Kidney (tissue), 14 donors: ENCODE measurements around the gene VAV2. TPM values are rescaled to one million over a fixed set of nuclear protein-coding genes. Genes with fewer than 3 reads are reported as not detected.

ENCODE experiments used
- DNase-seq, 5 donors: peaks; one replicate each; pipeline ENCODE4 v3.0.0-alpha.2; 2013 to 2020
- FAIRE-seq: peaks from 2 replicates; lab custom pipeline; 2012; peaks lifted over from hg19 to GRCh38; lab: Jason Lieb, UNC
- H3K27ac ChIP-seq, 2 donors: one replicate each; pipeline ENCODE4 v1.7.0; 2013; ENCODE audit warnings: low read depth in 2 of 2, low read length in 2 of 2, inconsistent platforms in 1 of 2
- H3K27me3 ChIP-seq: one replicate; pipeline ENCODE4 v1.7.1; 2013; ENCODE audit warnings: low read length, inconsistent platforms; ENCODE audit not compliant: control insufficient read depth, insufficient read depth
- H3K36me3 ChIP-seq, 3 donors: one replicate each; pipeline versions ENCODE4 v1.7.0 to v1.7.1; 2013; ENCODE audit warnings: low read length in 3 of 3, control low read depth in 1 of 3, inconsistent platforms in 1 of 3; ENCODE audit not compliant: insufficient read depth in 3 of 3, control insufficient read depth in 2 of 3
- H3K4me1 ChIP-seq, 3 donors: one replicate each; pipeline versions ENCODE4 v1.7.0 to v1.7.1; 2013; ENCODE audit warnings: low read length in 3 of 3, inconsistent platforms in 1 of 3, low read depth in 1 of 3; ENCODE audit not compliant: control insufficient read depth in 2 of 3, insufficient read depth in 2 of 3
- H3K4me3 ChIP-seq, 3 donors: one replicate each; pipeline versions ENCODE4 v1.7.0 to v1.8.1; 2013; ENCODE audit warnings: low read length in 3 of 3, control low read depth in 1 of 3, inconsistent platforms in 1 of 3
- H3K9ac ChIP-seq, 3 donors: one replicate each; pipeline versions ENCODE4 v1.7.0 to v1.7.1; 2013; ENCODE audit warnings: low read length in 3 of 3, control low read depth in 1 of 3, inconsistent platforms in 1 of 3
- H3K9me3 ChIP-seq, 3 donors: one replicate each; pipeline versions ENCODE4 v1.7.0 to v1.7.1; 2013; ENCODE audit warnings: low read length in 3 of 3, control low read depth in 1 of 3, inconsistent platforms in 1 of 3; ENCODE audit not compliant: control insufficient read depth in 2 of 3, insufficient read depth in 1 of 3
- intact Hi-C: fragments of 100-400 bp; cut with DNase I; formaldehyde crosslinking; loops from one replicate; pipeline ENCODE4 v1.11.1; 2022
- polyA plus RNA-seq: library from polyadenylated mRNA; stranded (reverse); fragments of 350-450 nt; fragmentation: Illumina TruSeq; extraction: RNeasy Lipid Tissue Mini Kit (QIAGEN cat#74804); gene quantifications from one replicate; pipeline ENCODE4 v1.2.3, GENCODE V29; 2014; ENCODE audit warnings: low read depth, low replicate concordance; ENCODE audit not compliant: insufficient read depth
- total RNA-seq: library from RNA; stranded (reverse); fragmentation: NEBNext Ultra II Directional; extraction: Animal tissue kit (Norgen Biotek cat#: 25700); gene quantifications from one replicate; pipeline ENCODE4 v1.2.1, GENCODE V29; 2021
- TF ChIP-seq, protein P1 (sequence below): IDR thresholded peaks from 3 replicates; pipeline ENCODE4 v1.5.1; 2012; ENCODE audit warnings: mild to moderate bottlenecking, moderate library complexity, borderline replicate concordance; ENCODE audit not compliant: insufficient read depth; ENCODE audit errors: extremely low read depth
- donor health status: control.
- donor health status: control.
- donor health status: control.
- donor health status: control.
- donor health status: control.
- donor health status: DM: yes; HTN: yes; CAD: no.
- donor health status: Normal renal cell carcinoma (clear cell type).

VAV2 gene
- total and polyA plus RNA-seq, 2 donors from 2014 or later = 22.3 to 47.1 TPM

DNA sequence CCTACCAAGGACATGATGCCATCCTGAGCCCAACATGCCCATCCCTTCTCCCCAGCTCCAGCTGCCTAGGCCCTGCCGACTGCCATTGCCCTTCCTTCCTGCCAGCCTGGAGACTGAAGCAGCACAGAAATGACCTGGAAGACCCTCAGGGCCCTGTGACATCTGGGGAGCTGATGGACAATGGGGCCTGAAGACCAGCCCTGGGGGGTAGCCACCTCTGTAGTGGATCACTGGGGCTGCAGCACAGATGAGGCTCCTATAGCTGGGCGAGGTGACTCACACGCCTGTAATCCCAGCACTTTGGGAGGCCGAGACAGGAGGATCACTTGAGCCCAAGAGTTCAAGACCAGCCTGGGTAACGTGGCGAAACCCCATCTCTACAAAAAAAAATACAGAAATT lies 86.6 kb downstream of the VAV2 start:
- intact Hi-C loops = no loop called here
- FAIRE-seq (no peak), DNase-seq (no peak)
- Histone ChIP-seq H3K27me3 (no peaks in the 10 kb centered on the region), H3K27ac (no peak overlapping the region), H3K4me3 (no peak overlapping the region), H3K9me3 (no peaks in the 10 kb centered on the region), H3K4me1 (peaks cover 0 to 3% (median 0%) of the 10 kb centered on the region in 3 donors), H3K36me3 (no peaks in the 10 kb centered on the region), H3K9ac (no peak overlapping the region)
- TF ChIP-seq, protein P1, sequence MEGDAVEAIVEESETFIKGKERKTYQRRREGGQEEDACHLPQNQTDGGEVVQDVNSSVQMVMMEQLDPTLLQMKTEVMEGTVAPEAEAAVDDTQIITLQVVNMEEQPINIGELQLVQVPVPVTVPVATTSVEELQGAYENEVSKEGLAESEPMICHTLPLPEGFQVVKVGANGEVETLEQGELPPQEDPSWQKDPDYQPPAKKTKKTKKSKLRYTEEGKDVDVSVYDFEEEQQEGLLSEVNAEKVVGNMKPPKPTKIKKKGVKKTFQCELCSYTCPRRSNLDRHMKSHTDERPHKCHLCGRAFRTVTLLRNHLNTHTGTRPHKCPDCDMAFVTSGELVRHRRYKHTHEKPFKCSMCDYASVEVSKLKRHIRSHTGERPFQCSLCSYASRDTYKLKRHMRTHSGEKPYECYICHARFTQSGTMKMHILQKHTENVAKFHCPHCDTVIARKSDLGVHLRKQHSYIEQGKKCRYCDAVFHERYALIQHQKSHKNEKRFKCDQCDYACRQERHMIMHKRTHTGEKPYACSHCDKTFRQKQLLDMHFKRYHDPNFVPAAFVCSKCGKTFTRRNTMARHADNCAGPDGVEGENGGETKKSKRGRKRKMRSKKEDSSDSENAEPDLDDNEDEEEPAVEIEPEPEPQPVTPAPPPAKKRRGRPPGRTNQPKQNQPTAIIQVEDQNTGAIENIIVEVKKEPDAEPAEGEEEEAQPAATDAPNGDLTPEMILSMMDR = no peak

DNA sequence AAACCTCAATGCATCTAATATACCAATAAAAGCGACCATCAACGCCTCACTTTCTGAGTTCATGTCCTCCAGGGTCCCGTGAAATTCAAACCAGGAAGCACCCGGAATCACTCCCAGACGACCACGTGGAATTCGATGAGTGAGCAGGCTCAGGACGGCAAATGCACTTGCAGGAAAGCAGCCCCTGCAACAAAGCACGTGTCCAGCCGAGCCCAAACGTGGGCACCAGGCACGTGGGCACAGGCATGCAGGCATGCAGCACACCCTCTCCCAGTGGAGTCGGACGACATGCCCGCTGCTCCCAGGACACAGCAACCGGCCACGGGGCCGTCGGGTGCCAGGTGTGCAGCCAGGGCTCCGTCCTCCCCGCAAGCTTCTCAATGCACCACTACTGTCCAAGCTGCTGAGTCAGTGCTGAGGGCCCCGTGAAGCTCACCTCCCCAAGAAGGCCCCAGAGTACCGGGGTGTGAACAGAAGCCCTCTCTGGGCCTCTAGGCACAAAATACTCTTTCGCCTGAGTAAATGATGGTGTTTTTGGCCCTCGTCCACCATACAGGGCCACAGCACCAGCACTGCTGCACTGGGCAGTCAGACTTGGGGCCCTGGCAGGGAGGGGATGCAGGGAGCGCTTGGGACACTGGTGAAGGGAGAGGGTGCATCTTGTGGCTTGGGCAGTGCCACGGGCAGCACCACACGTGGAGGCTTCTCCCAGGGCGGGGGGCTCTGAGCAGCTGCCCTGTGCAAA lies 87.6 kb downstream of the VAV2 start:
- intact Hi-C loops = no loop called here
- peaks cover 0 to 3% (median 0%) of the 10 kb centered on the region in 3 donors for H3K4me1 ChIP-seq
- TF ChIP-seq, protein P1 = no peak
- no peaks in the 10 kb centered on the region for H3K9me3 ChIP-seq
- no peak overlapping the region for H3K27ac ChIP-seq
- H3K27me3 ChIP-seq = no peaks in the 10 kb centered on the region
- H3K36me3 ChIP-seq = no peaks in the 10 kb centered on the region
- FAIRE-seq (no peak), DNase-seq (no peak)
- H3K9ac ChIP-seq = no peak overlapping the region
- no peak overlapping the region for H3K4me3 ChIP-seq

DNA sequence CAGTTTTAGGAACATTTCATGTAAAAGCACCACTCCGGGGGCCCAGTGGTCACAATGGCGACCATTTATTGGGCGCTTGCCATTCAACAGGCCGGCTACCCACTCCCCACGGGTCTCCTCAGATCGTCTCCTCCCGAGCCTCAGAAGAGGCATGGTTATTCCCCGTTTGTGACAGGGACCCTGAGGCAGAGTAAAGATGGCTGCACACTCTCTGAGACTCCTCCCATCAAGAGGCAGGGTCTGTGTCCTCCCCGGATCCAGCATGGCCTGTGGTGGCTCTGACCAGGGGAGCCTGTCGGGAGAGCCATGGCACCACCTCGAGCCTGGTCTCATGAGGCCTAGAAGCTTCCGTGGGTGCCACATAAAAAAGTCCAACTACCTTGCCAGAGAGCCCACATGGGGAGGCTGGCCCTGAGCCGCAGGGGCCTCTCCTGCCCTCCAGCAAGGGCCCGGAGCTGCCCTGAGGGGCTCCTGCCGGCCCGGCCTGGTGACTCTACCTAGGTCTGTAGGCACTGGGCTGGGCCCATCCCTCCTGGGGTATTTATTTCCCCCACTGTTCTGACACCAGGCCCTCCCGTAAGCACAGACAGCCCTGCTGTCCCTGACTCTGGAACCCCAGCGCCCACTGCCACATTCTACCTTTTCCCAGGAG lies 90.8 kb downstream of the VAV2 start:
- intact Hi-C loops = no loop called here
- Histone ChIP-seq H3K36me3 (no peaks in the 10 kb centered on the region), H3K27me3 (no peaks in the 10 kb centered on the region), H3K9ac (no peak overlapping the region), H3K9me3 (no peaks in the 10 kb centered on the region), H3K4me1 (peaks cover 0 to 2% (median 0%) of the 10 kb centered on the region in 3 donors), H3K27ac (no peak overlapping the region), H3K4me3 (no peak overlapping the region)
- FAIRE-seq = no peak
- DNase-seq = no peak
- TF ChIP-seq, protein P1 = no peak
